ENCODE measurements around the gene PARP1.

DNA sequence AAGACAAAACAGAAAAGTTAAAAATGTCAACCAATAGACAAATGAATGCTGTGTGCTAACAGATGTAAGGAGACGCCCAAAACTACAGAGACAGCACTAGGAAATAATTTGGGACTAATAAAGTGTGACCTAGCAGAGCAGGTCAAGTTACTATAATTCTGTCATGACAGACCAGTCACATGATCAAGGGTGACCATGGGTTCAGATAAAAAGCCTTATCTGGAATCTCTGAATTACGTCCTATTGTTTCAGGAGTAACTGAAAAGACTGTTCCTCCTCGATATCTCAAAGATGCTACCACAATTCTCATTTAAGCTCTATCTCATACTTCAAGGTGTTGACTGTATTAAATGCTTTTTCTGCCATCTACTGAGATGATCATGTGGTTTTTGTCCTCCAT, 31.6 kb downstream of the PARP1 start:
- TF ChIP-seq, protein P1, sequence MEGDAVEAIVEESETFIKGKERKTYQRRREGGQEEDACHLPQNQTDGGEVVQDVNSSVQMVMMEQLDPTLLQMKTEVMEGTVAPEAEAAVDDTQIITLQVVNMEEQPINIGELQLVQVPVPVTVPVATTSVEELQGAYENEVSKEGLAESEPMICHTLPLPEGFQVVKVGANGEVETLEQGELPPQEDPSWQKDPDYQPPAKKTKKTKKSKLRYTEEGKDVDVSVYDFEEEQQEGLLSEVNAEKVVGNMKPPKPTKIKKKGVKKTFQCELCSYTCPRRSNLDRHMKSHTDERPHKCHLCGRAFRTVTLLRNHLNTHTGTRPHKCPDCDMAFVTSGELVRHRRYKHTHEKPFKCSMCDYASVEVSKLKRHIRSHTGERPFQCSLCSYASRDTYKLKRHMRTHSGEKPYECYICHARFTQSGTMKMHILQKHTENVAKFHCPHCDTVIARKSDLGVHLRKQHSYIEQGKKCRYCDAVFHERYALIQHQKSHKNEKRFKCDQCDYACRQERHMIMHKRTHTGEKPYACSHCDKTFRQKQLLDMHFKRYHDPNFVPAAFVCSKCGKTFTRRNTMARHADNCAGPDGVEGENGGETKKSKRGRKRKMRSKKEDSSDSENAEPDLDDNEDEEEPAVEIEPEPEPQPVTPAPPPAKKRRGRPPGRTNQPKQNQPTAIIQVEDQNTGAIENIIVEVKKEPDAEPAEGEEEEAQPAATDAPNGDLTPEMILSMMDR (IDR thresholded peaks at IDR 0.05): no peak
- no peak for TF ChIP-seq POLR2A (IDR thresholded peaks at IDR 0.05)
- no peak for TF ChIP-seq POLR2AphosphoS5 (IDR thresholded peaks at IDR 0.05)
